OCI-LY3 (cell line): ENCODE data around the gene TAPBPL.

ENCODE experiments used
- CTCF ChIP-seq: fragments of 200-600, 300-600 bp; sonication (generic); IDR thresholded peaks from 2 replicates; pipeline ENCODE4 v1.5.1; 2014; ENCODE audit warnings: antibody characterized with exemption, low read length, low read depth
- EZH2phosphoT487 ChIP-seq: fragments of 200-600 bp; shearing (Covaris generic); IDR thresholded peaks from 2 replicates; pipeline ENCODE4 v1.6.1; 2018; ENCODE audit warnings: antibody characterized with exemption, mixed run types, low read depth

- TF ChIP-seq CTCF (no peak), EZH2phosphoT487 (no peak)
Observed at GRCh38 chr12:6476489-6476888, 24.6 kb downstream of the TAPBPL start.
